ENCODE data around the gene EXOC3. TPM values are rescaled to one million over a fixed set of nuclear protein-coding genes. Genes with fewer than 3 reads are reported as not detected.
A peak's percentile ranks its signal among the peaks of the same experiment; 100 is the strongest.

Gene EXOC3
- total and polyA plus RNA-seq, 12 donors, result 29.0 to 44.7 (median 40.0) TPM

DNA sequence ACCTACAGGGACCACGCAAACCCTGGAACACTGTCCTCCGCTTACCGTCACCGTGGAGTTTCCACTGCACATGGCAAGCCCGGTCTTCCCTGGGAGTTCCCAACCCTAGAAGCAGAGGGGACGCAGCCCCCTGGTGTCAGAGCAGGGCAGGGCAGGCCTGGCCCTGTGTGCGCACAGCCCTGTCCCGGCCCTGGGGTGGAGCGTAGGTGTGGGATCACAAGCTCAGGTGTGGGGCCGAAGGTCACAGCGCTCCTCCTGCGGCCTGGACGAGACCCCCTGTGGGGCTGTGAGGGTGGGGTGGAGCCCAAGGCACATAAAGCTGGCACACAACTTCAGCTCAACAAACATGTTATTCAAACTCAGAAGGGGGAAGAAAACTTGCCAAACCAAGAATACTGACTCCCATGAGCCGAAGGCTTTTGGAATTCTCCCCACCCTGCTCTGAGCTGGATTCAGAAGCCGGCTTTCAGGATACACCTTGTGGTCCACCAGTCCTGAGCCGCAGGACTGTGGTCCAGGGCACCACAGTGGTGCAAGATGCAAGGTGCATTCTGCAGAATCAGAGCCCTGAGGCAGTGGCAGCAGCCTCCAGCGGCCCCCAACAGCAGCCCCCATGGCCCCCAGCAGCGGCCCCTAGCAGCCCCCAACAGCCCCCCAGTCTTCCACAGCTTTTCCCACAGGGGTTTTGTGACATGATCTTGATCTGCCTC is 11.8 kb upstream of the EXOC3 start:
- TF ChIP-seq, protein P1, sequence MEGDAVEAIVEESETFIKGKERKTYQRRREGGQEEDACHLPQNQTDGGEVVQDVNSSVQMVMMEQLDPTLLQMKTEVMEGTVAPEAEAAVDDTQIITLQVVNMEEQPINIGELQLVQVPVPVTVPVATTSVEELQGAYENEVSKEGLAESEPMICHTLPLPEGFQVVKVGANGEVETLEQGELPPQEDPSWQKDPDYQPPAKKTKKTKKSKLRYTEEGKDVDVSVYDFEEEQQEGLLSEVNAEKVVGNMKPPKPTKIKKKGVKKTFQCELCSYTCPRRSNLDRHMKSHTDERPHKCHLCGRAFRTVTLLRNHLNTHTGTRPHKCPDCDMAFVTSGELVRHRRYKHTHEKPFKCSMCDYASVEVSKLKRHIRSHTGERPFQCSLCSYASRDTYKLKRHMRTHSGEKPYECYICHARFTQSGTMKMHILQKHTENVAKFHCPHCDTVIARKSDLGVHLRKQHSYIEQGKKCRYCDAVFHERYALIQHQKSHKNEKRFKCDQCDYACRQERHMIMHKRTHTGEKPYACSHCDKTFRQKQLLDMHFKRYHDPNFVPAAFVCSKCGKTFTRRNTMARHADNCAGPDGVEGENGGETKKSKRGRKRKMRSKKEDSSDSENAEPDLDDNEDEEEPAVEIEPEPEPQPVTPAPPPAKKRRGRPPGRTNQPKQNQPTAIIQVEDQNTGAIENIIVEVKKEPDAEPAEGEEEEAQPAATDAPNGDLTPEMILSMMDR (IDR thresholded peaks at IDR 0.05), result peak; percentile 19 to 69 (median 59)
- Histone ChIP-seq H3K9me3 (no peaks in the 10 kb centered on the region), H3K27ac (no peak overlapping the region), H3K4me1 (no peaks in the 10 kb centered on the region), H3K36me3 (no peaks in the 10 kb centered on the region), H3K27me3 (peaks cover 0 to 39% (median 0%) of the 10 kb centered on the region in 7 donors), H3K4me3 (no peak overlapping the region)
- 40 to 48% methylated on average over 18 of the region's 18 CpGs for WGBS, 2 donors
- intact Hi-C loops (cut with DNase I), result loop anchor here in 2 of 10 donors (5.0 kb wide), 2 partner anchors 114 to 244 kb away; no protein-coding TSS in a partner anchor
- peak in 1 of 2 donors; percentile 46 for DNase-seq
- ATAC-seq, result peak in 7 of 8 donors; percentile 67 to 82 (median 79)

DNA sequence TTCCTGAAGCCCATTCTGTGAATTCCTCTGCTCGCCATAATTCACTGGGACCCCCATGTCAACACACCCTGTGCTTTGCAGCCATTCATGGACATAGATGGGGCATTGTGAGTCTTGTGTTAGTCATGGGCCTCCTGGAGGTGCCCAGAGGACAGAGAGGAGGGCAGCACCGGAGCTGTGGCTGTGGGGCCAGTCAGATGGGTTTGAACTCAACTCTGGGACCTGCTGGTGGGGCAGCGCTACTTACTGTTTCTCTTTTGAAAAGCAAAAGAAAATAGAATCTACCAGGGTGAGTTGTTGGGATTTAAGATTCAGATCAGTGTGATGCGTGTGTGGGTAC is 11.3 kb upstream of the EXOC3 start:
- WGBS, 2 donors, result 96% methylated on average over 4 of the region's 4 CpGs
- intact Hi-C loops (cut with DNase I), result loop anchor here in 2 of 10 donors (5.0 kb wide), 2 partner anchors 114 to 244 kb away; no protein-coding TSS in a partner anchor
- no peaks in the 10 kb centered on the region for H3K4me1 ChIP-seq
- no peaks in the 10 kb centered on the region for H3K36me3 ChIP-seq
- no peaks in the 10 kb centered on the region for H3K9me3 ChIP-seq
- DNase-seq, result no peak
- ATAC-seq, result no peak
- no peak overlapping the region for H3K4me3 ChIP-seq
- H3K27ac ChIP-seq, result no peak overlapping the region
- H3K27me3 ChIP-seq, result peaks cover 0 to 39% (median 0%) of the 10 kb centered on the region in 7 donors
- TF ChIP-seq, protein P1 (IDR thresholded peaks at IDR 0.05), result no peak

DNA sequence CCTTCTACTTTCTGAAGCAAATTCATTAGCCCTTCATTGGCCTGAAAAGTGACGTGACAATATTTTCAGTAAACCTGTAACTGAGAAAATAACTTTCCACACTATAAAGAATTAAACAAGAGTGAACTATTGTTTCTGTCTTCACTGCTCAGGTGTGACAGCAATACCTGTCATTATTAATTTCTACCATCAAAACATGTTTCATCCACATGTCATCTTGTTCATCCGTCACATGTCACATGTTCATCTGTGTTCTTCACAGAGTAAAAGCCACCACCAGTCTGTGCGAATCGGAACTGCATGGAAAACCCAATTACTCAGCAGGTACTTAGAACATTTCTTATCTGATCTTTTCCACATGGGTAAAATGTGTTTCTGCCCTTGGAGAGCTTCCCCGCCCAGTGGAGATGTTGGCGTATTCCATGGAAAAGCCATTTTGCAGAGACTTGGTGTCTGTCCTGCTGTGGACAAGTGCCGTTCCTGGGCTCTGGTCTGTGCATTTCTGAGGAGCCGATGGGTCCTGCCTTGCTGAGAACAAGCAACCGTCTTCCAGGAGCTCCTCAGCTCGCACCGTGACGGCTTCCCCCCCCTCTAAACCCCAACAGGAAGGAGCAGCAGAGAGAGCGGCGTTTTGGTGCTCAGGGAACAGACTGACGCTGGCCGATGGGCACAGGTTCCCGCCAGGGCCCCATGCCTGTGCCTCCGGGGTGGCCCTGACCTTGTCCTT is 10.6 kb upstream of the EXOC3 start:
- TF ChIP-seq, protein P1 (IDR thresholded peaks at IDR 0.05), result no peak
- no peak overlapping the region for H3K4me3 ChIP-seq
- no peaks in the 10 kb centered on the region for H3K36me3 ChIP-seq
- no peaks in the 10 kb centered on the region for H3K4me1 ChIP-seq
- DNase-seq (no peak), ATAC-seq (no peak)
- intact Hi-C loops (cut with DNase I), result loop anchor here in 2 of 10 donors (5.0 kb wide), 2 partner anchors 115 to 245 kb away; no protein-coding TSS in a partner anchor
- WGBS, 2 donors, result 76 to 81% methylated on average over 18 of the region's 18 CpGs
- peaks cover 0 to 38% (median 0%) of the 10 kb centered on the region in 7 donors for H3K27me3 ChIP-seq
- H3K27ac ChIP-seq, result no peak overlapping the region
- no peaks in the 10 kb centered on the region for H3K9me3 ChIP-seq

DNA sequence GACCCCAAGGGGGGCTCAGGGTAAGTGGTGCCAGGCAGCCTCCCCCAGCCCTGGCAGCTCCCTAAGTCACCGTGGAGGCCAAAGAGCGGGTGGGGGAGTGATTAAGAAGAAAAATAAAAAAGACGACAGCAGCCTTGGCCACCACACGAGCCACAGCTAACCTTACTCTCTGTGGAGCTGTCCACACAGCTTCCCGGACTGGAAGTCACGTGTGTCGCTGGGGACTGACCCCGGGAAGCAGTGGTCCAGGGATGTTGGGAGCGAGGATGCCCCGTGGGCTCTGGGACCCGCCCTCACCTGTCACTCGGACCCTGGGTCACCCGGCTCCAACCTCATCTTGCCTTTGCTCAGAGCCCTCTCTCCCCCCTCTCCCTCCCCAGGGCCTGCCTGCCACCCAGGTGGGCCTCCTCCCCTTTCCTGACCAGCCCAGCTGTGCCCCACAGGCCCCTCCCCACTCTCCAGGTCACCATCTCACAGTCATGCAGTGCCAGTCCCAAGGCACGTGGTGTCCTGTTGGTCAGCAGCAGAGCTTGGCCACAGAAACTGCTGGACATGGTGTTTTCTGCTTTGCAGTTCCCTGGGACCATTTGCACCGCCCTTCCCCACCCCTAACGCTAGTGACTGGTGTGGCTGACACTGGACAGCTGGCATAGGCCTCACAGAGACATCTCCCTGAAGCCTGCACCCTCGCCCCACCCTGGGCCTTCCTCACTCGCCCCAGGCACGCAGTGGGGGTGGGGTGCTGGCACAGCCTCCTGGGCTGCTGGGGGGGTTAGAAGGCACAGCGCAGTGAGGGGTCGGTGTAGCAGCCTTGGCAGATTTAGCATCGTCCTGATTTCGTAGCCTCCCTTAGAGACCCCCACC is 9.8 kb upstream of the EXOC3 start:
- Histone ChIP-seq H3K36me3 (no peaks in the 10 kb centered on the region), H3K27ac (no peak overlapping the region), H3K4me1 (no peaks in the 10 kb centered on the region), H3K9me3 (no peaks in the 10 kb centered on the region), H3K27me3 (peaks cover 0 to 35% (median 0%) of the 10 kb centered on the region in 7 donors), H3K4me3 (no peak overlapping the region)
- DNase-seq, result no peak
- intact Hi-C loops (cut with DNase I), result loop anchor here in 2 of 10 donors (5.0 kb wide), 2 partner anchors 116 to 246 kb away; no protein-coding TSS in a partner anchor
- 63 to 66% methylated on average over 23 of the region's 23 CpGs for WGBS, 2 donors
- TF ChIP-seq, protein P1 (IDR thresholded peaks at IDR 0.05), result no peak
- ATAC-seq, result no peak

Data from heart right ventricle (tissue), 16 donors.